ENCODE data around the gene EXD3.

EXD3 gene

GRCh38 chr9:137365552-137366444 is 57.2 kb downstream of the EXD3 start:
- no peak overlapping the region for H3K27ac Mint-ChIP-seq
- H3K36me3 Mint-ChIP-seq (ENCODE audit: low read depth): peaks cover 7% of the 10 kb centered on the region
- H3K4me1 Mint-ChIP-seq: peaks cover 16% of the 10 kb centered on the region
- TF ChIP-seq, protein P1, sequence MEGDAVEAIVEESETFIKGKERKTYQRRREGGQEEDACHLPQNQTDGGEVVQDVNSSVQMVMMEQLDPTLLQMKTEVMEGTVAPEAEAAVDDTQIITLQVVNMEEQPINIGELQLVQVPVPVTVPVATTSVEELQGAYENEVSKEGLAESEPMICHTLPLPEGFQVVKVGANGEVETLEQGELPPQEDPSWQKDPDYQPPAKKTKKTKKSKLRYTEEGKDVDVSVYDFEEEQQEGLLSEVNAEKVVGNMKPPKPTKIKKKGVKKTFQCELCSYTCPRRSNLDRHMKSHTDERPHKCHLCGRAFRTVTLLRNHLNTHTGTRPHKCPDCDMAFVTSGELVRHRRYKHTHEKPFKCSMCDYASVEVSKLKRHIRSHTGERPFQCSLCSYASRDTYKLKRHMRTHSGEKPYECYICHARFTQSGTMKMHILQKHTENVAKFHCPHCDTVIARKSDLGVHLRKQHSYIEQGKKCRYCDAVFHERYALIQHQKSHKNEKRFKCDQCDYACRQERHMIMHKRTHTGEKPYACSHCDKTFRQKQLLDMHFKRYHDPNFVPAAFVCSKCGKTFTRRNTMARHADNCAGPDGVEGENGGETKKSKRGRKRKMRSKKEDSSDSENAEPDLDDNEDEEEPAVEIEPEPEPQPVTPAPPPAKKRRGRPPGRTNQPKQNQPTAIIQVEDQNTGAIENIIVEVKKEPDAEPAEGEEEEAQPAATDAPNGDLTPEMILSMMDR (IDR thresholded peaks at IDR 0.05): no peak
- no peak overlapping the region for H3K4me3 Mint-ChIP-seq
- H3K27me3 Mint-ChIP-seq (ENCODE audit: low read depth, poor library complexity): peaks cover 6% of the 10 kb centered on the region
- DNase-seq: no peak
- H3K9me3 Mint-ChIP-seq: peaks cover 28% of the 10 kb centered on the region

DNA sequence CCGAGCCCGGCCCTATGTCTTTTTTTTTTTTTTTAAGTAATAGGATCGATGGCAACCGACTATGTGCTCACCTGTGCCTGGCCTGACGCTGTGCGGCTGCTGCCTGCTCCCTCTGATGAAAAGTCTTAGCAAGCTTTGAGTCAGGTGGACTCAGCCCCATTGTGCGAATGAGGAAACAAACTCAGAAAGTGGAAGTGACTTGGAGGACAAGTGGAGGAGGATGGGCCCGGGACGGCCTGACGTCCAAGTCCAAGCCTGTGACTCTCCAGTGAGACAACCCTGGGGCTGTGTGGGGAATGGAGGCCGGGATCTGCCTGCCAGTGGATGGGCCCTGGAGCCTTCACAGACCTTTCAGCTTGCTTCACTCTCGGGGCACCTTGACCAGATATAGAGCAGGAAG is 57.9 kb downstream of the EXD3 start:
- peaks cover 7% of the 10 kb centered on the region for H3K36me3 Mint-ChIP-seq (ENCODE audit: low read depth)
- peaks cover 34% of the 10 kb centered on the region for H3K9me3 Mint-ChIP-seq
- H3K4me3 Mint-ChIP-seq: no peak overlapping the region
- H3K27me3 Mint-ChIP-seq (ENCODE audit: low read depth, poor library complexity): peaks cover 6% of the 10 kb centered on the region
- no peak for DNase-seq
- H3K27ac Mint-ChIP-seq: no peak overlapping the region
- peaks cover 11% of the 10 kb centered on the region for H3K4me1 Mint-ChIP-seq
- TF ChIP-seq, protein P1 (IDR thresholded peaks at IDR 0.05): no peak

- peaks cover 5% of the 10 kb centered on the region for H3K4me1 Mint-ChIP-seq
- H3K27ac Mint-ChIP-seq: no peak overlapping the region
- H3K9me3 Mint-ChIP-seq: peaks cover 70% of the 10 kb centered on the region
- no peak for DNase-seq
- no peak overlapping the region for H3K4me3 Mint-ChIP-seq
- peaks cover 11% of the 10 kb centered on the region for H3K36me3 Mint-ChIP-seq (ENCODE audit: low read depth)
- TF ChIP-seq, protein P1 (IDR thresholded peaks at IDR 0.05): no peak
- H3K27me3 Mint-ChIP-seq (ENCODE audit: low read depth, poor library complexity): peaks cover 6% of the 10 kb centered on the region
These were observed 63.1 kb downstream of the EXD3 start for GRCh38 chr9:137359850-137360249.

DNA sequence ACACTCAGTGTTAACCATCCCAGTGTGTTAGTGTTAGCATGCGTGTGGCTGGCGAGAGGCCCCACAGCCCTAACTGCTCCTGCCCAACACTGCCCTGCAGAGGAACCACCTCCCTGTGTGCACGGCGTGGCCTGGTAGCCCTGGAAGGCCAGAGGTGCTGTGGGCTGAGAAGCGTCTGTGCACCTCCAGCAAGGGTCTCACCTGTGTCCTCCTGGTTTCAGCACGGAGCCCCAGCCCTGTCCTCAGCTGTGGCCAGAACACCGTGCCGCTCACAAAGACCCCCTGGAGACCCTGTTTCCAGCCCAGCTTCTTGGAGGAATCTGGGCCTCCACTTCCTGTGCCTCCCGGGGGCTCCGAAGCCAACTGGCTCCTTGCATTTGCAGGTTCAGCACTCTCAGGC is 64.8 kb downstream of the EXD3 start:
- H3K27me3 Mint-ChIP-seq (ENCODE audit: low read depth, poor library complexity): peaks cover 5% of the 10 kb centered on the region
- peaks cover 68% of the 10 kb centered on the region for H3K9me3 Mint-ChIP-seq
- no peaks in the 10 kb centered on the region for H3K4me1 Mint-ChIP-seq
- H3K4me3 Mint-ChIP-seq: no peak overlapping the region
- TF ChIP-seq, protein P1 (IDR thresholded peaks at IDR 0.05): no peak
- peaks cover 11% of the 10 kb centered on the region for H3K36me3 Mint-ChIP-seq (ENCODE audit: low read depth)
- no peak for DNase-seq
- no peak overlapping the region for H3K27ac Mint-ChIP-seq

DNA sequence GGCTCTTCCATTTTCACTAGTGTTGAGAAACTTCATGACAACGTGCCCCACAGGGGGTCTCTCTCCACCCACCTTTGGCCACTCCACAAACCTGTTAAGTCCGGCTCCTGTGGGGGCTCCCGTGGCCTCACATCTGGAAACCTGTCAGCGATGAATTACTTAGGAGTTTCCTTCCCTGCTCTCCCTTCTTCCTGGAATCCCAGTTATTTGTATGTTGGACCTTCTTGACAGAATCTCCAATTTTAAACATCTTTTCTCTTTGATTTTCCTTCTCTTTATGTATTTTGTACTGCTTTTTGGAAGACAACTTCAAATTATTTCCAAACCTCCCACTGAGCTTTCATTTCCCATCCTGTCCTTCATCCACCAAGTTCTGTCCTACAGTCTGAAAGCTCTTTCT is 65.8 kb downstream of the EXD3 start:
- TF ChIP-seq, protein P1 (IDR thresholded peaks at IDR 0.05): no peak
- Mint-ChIP-seq H3K36me3 (ENCODE audit: low read depth) (peaks cover 11% of the 10 kb centered on the region), H3K9me3 (peaks cover 61% of the 10 kb centered on the region), H3K27ac (no peak overlapping the region), H3K4me1 (no peaks in the 10 kb centered on the region), H3K4me3 (no peak overlapping the region), H3K27me3 (ENCODE audit: low read depth, poor library complexity) (no peaks in the 10 kb centered on the region)
- DNase-seq: no peak
